Liver (tissue), 2 donors: ENCODE data around the gene LCN12.

Experiments used
- FOXA1 ChIP-seq: IDR thresholded peaks from 2 replicates; pipeline ENCODE4 v1.6.1; 2016; ENCODE audit warnings: antibody characterized with exemption
- YY1 ChIP-seq: IDR thresholded peaks from 2 replicates; pipeline ENCODE4 v1.6.1; 2016; ENCODE audit warnings: antibody characterized with exemption, mild to moderate bottlenecking
- TF ChIP-seq, protein P1 (sequence below): fragments of 150-350 bp; IDR thresholded peaks from 2 replicates; pipeline ENCODE4 v1.5.1; 2017; ENCODE audit warnings: improper control_type of control experiment, low read depth, low read length; ENCODE audit not compliant: missing input control
- TF ChIP-seq, protein P2 (sequence below): IDR thresholded peaks from 2 replicates; pipeline ENCODE4 v1.6.1; 2016; ENCODE audit warnings: antibody characterized with exemption
- donor health status: healthy.

DNA sequence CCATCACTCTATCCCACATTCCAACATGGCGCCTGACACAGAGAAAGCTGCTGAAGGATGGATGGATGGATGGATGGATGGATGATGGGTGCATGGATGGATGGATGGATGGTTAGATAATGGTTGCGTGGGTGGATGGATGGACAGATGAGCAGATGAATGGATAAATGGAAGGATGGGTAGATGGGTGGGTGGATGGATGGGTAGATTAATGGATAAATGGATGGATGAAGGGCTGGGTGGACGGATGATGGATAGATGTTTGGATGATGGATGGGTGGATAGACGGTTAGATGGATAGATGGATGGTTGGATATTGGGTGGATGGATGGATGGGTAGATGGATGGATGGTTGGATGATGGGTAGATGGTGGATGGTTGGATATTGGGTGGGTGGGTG is 4.5 kb downstream of the LCN12 start:
- TF ChIP-seq, protein P1, sequence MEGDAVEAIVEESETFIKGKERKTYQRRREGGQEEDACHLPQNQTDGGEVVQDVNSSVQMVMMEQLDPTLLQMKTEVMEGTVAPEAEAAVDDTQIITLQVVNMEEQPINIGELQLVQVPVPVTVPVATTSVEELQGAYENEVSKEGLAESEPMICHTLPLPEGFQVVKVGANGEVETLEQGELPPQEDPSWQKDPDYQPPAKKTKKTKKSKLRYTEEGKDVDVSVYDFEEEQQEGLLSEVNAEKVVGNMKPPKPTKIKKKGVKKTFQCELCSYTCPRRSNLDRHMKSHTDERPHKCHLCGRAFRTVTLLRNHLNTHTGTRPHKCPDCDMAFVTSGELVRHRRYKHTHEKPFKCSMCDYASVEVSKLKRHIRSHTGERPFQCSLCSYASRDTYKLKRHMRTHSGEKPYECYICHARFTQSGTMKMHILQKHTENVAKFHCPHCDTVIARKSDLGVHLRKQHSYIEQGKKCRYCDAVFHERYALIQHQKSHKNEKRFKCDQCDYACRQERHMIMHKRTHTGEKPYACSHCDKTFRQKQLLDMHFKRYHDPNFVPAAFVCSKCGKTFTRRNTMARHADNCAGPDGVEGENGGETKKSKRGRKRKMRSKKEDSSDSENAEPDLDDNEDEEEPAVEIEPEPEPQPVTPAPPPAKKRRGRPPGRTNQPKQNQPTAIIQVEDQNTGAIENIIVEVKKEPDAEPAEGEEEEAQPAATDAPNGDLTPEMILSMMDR, result no peak
- TF ChIP-seq YY1, result no peak
- no peak for TF ChIP-seq FOXA1
- TF ChIP-seq, protein P2, sequence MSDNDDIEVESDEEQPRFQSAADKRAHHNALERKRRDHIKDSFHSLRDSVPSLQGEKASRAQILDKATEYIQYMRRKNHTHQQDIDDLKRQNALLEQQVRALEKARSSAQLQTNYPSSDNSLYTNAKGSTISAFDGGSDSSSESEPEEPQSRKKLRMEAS, result no peak
